Endothelial cell of umbilical vein (primary cell): ENCODE data around the gene MARK2. TPM values are rescaled to one million over a fixed set of nuclear protein-coding genes. Genes with fewer than 3 reads are reported as not detected.

Experiments used
- BruUV-seq: library from RNA; stranded (reverse); fragments of 400-500 nt; replicated peaks from 2 replicates; lab custom pipeline; 2021; lab: Mats Ljungman, UMichigan
- CTCF ChIA-PET: fragments of 300-600, 350-600 bp; sonication (Branson Sonifier 250); formaldehyde crosslinking; loops from one replicate; lab custom pipeline; 2021; ENCODE audit warnings: antibody characterized with exemption, inconsistent platforms; lab: Charles Lee
- POLR2A ChIA-PET: fragments of 300-600, 350-600 bp; sonication (Branson Sonifier 250); formaldehyde crosslinking; loops from one replicate; lab custom pipeline; 2021; ENCODE audit warnings: antibody characterized with exemption, inconsistent platforms; lab: Charles Lee
- DNase-seq: peaks from one replicate; pipeline ENCODE4 v3.0.0-alpha.2; 2011; ENCODE audit warnings: low read depth, low spot score
- FAIRE-seq: peaks from 2 replicates; lab custom pipeline; 2011; peaks lifted over from hg19 to GRCh38; lab: Jason Lieb, UNC
- H2AFZ ChIP-seq: 2 replicates; pipeline ENCODE4 v1.6.0; 2012; ENCODE audit warnings: low read depth, low read length, control low read depth, inconsistent platforms
- H3K27ac ChIP-seq: 2 replicates; pipeline ENCODE4 v1.5.1; 2011; ENCODE audit warnings: low read depth, mild to moderate bottlenecking, control low read depth, low read length, moderate library complexity; ENCODE audit not compliant: insufficient read depth
- H3K27me3 ChIP-seq, 2 experiments: 2 replicates each; pipeline versions ENCODE4 v1.6.0 to v1.6.1; 2011; ENCODE audit warnings: low read length in 2 of 2, mixed read lengths in 1 of 2; ENCODE audit not compliant: control insufficient read depth in 2 of 2, insufficient read depth in 2 of 2
- H3K36me3 ChIP-seq, 2 experiments: 2 replicates in 1 of 2; 3 replicates in 1 of 2; pipeline ENCODE4 v1.5.1; 2011; ENCODE audit warnings: low read length in 2 of 2, mild to moderate bottlenecking in 1 of 2, moderate library complexity in 1 of 2; ENCODE audit not compliant: control insufficient read depth in 2 of 2, insufficient read depth in 2 of 2; ENCODE audit errors: extremely low read depth in 1 of 2
- H3K4me1 ChIP-seq: 3 replicates; pipeline ENCODE4 v1.5.1; 2011; ENCODE audit warnings: mild to moderate bottlenecking, low read length; ENCODE audit not compliant: control insufficient read depth, insufficient read depth; ENCODE audit errors: extremely low read depth
- H3K4me2 ChIP-seq: 2 replicates; pipeline ENCODE4 v1.6.1; 2011; ENCODE audit warnings: low read length, control low read depth, mixed read lengths; ENCODE audit not compliant: insufficient read depth
- H3K4me3 ChIP-seq, 3 experiments: fragments of 200-600 bp in 1 of 3; sonication (generic), shearing (Covaris generic) in 1 of 3; replicated peaks in 1 of 3; 2 replicates each; pipeline ENCODE4 v1.5.1; 2011 to 2016; ENCODE audit warnings: control low read depth in 3 of 3, low read length in 3 of 3, mild to moderate bottlenecking in 2 of 3, inconsistent platforms in 1 of 3, low read depth in 1 of 3, moderate library complexity in 1 of 3; ENCODE audit not compliant: insufficient read depth in 1 of 3
- H3K79me2 ChIP-seq: 2 replicates; pipeline ENCODE4 v1.6.0; 2012; ENCODE audit warnings: low read length, inconsistent platforms; ENCODE audit not compliant: control insufficient read depth, insufficient read depth
- H3K9ac ChIP-seq: replicated peaks from 2 replicates; pipeline ENCODE3; 2011; ENCODE audit warnings: low read length, control low read depth; ENCODE audit not compliant: insufficient read depth; ENCODE audit errors: extremely low read depth
- H3K9me1 ChIP-seq: replicated peaks from 3 replicates; pipeline ENCODE4 v1.6.0; 2011; ENCODE audit warnings: mild to moderate bottlenecking, low read length; ENCODE audit not compliant: control insufficient read depth, insufficient read depth; ENCODE audit errors: extremely low read depth
- H3K9me3 ChIP-seq: replicated peaks from 2 replicates; pipeline ENCODE4 v1.5.1; 2012; ENCODE audit warnings: low read length, inconsistent platforms; ENCODE audit not compliant: control insufficient read depth, insufficient read depth
- H4K20me1 ChIP-seq: replicated peaks from 2 replicates; pipeline ENCODE3; 2011; ENCODE audit warnings: mild to moderate bottlenecking, low read length; ENCODE audit not compliant: control insufficient read depth, insufficient read depth; ENCODE audit errors: extremely low read depth
- EZH2 ChIP-seq: IDR thresholded peaks from 2 replicates; pipeline ENCODE4 v1.6.1; 2012; ENCODE audit warnings: borderline replicate concordance, low read depth, mild to moderate bottlenecking, moderate library complexity, low read length, inconsistent platforms; ENCODE audit not compliant: severe bottlenecking
- FOS ChIP-seq: IDR thresholded peaks from 2 replicates; pipeline ENCODE4 v1.6.1; 2011; ENCODE audit warnings: mild to moderate bottlenecking, low read length, moderate library complexity, borderline replicate concordance; ENCODE audit not compliant: insufficient read depth
- GATA2 ChIP-seq: IDR thresholded peaks from 2 replicates; pipeline ENCODE4 v1.7.0; 2011; ENCODE audit warnings: low read depth, mild to moderate bottlenecking, moderate library complexity, mixed read lengths, low read length; ENCODE audit not compliant: insufficient read length, insufficient read depth
- JUN ChIP-seq: IDR thresholded peaks from 2 replicates; pipeline ENCODE4 v1.6.1; 2011; ENCODE audit warnings: borderline replicate concordance, low read depth; ENCODE audit not compliant: insufficient read length, insufficient read depth
- MYC ChIP-seq: IDR thresholded peaks from one replicate; pipeline ENCODE4 v1.6.1; 2011; ENCODE audit warnings: mild to moderate bottlenecking, low read depth, low read length
- POLR2A ChIP-seq: IDR thresholded peaks from 2 replicates; pipeline ENCODE4 v1.6.1; 2012; ENCODE audit warnings: low read depth, mild to moderate bottlenecking, control low read depth, low read length
- POLR2AphosphoS5 ChIP-seq: IDR thresholded peaks from 2 replicates; pipeline ENCODE4 v1.6.1; 2012; ENCODE audit warnings: low read depth, mild to moderate bottlenecking, control low read depth, low read length, moderate library complexity; ENCODE audit not compliant: insufficient read depth
- dilution Hi-C: fragments of 300-500 bp; cut with MboI; formaldehyde crosslinking; loops from one replicate; pipeline ENCODE4 v1.15.0; 2019; ENCODE audit warnings: low sequenced_read_pairs; ENCODE audit not compliant: extremely low pct_ligation_motif_present
- intact Hi-C: fragments of 100-400 bp; cut with micrococcal nuclease; formaldehyde crosslinking; loops from one replicate; pipeline ENCODE4 v1.10.0; 2022
- polyA plus RNA-seq, 4 experiments: library from polyadenylated mRNA; depleted of rRNA in 3 of 4; stranded (reverse) in 3 of 4; unstranded in 1 of 4; fragments of >200 nt; gene quantifications; 2 replicates each; pipeline versions ENCODE4 v1.2.1 to v1.2.3, GENCODE V29; 2011 to 2012; ENCODE audit warnings: missing spikeins in 1 of 4
- total RNA-seq: library from RNA; stranded (reverse); gene quantifications from 2 replicates; pipeline ENCODE4 v1.2.3, GENCODE V29; 2021
- TF ChIP-seq, protein P1 (sequence below), 2 donors: IDR thresholded peaks; 1 replicate in 1 of 2; 2 replicates in 1 of 2; pipeline ENCODE4 v1.5.1; 2011; ENCODE audit warnings: low read length in 2 of 2, mild to moderate bottlenecking in 2 of 2, moderate library complexity in 2 of 2, control low read depth in 1 of 2, inconsistent platforms in 1 of 2, low read depth in 1 of 2; ENCODE audit not compliant: insufficient read depth in 1 of 2; ENCODE audit errors: extremely low read depth in 1 of 2
- TF ChIP-seq, protein P2 (sequence below): IDR thresholded peaks from 2 replicates; pipeline ENCODE4 v1.6.1; 2011; ENCODE audit not compliant: insufficient read depth, insufficient read length

MARK2 gene
- total and polyA plus RNA-seq, 2 donors (not counting 3 experiments of a cell fraction or from before 2014, with no cell fraction given) = 16.6 to 34.7 TPM

DNA sequence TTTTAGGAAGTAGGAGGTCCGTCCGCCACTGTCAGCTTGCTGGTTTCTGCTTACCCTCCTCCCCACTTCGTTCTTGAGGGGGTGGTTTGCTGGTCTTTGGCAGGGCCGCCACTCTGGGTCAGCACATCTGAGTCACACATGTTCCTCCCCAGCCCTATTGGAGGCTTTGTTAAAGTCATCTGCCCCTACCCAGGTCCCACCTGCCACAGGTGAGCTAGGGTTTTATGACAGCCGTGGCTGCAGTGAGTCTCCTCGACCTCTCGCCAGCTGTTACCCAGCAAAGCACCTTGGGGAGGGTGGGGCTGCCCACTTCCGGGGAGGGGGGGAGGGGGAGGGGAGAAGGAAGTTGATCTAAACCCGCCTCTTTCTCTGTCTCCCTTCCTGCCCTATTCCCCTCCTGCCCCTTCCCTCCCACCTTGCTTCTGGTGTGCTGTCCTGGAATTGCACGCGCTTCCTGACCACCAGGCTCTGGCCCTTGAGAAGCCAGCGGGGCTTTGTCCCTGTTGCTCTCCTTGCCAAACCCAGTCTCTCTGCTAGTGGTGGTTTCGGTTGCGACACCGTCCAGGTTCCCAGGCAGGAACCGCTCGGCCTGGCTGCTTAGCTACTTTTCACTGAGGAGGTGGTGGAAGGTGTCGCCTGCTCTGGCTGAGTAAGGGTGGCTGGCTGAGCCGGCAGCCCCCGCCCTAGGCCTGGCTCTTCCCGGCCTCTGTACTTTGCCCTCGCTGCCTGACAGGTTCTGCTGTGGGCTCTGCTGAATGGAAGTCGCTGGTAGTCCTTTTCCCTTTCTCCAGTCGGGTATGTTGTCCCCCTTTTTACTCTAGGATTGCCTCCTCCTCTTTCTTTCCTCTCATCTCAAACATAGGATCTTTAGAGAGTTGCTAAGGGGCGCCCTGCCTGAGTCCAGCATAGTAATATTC, 49.5 kb downstream of the MARK2 start:
- peaks cover 48% of the 10 kb centered on the region for H3K79me2 ChIP-seq
- FAIRE-seq (peak; percentile 8), DNase-seq (peak; percentile 20)
- H3K9ac ChIP-seq = no peak overlapping the region
- peaks cover 12% of the 10 kb centered on the region for H3K4me1 ChIP-seq
- H3K4me2 ChIP-seq = no peak overlapping the region
- CTCF ChIA-PET = interaction anchor here (1.0 to 2.9 kb wide), 5 partner anchors 16 to 57 kb away, joined by 3 to 8 read pairs (median 4); no protein-coding TSS in a partner anchor
- H3K9me1 ChIP-seq = no peaks in the 10 kb centered on the region
- no peak overlapping the region for H2AFZ ChIP-seq
- peaks cover 1 to 2% of the 10 kb centered on the region in 2 experiments for H3K36me3 ChIP-seq
- TF ChIP-seq MYC (no peak), FOS (no peak), GATA2 (no peak), POLR2A (no peak), EZH2 (no peak), POLR2AphosphoS5 (no peak), JUN (no peak)
- TF ChIP-seq, protein P1, sequence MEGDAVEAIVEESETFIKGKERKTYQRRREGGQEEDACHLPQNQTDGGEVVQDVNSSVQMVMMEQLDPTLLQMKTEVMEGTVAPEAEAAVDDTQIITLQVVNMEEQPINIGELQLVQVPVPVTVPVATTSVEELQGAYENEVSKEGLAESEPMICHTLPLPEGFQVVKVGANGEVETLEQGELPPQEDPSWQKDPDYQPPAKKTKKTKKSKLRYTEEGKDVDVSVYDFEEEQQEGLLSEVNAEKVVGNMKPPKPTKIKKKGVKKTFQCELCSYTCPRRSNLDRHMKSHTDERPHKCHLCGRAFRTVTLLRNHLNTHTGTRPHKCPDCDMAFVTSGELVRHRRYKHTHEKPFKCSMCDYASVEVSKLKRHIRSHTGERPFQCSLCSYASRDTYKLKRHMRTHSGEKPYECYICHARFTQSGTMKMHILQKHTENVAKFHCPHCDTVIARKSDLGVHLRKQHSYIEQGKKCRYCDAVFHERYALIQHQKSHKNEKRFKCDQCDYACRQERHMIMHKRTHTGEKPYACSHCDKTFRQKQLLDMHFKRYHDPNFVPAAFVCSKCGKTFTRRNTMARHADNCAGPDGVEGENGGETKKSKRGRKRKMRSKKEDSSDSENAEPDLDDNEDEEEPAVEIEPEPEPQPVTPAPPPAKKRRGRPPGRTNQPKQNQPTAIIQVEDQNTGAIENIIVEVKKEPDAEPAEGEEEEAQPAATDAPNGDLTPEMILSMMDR (IDR thresholded peaks at IDR 0.05; ENCODE audit: extremely low read depth in 1 of 2, insufficient read depth in 1 of 2, low read depth in 1 of 2, low read length in 2 of 2) = no peak
- TF ChIP-seq, protein P2, sequence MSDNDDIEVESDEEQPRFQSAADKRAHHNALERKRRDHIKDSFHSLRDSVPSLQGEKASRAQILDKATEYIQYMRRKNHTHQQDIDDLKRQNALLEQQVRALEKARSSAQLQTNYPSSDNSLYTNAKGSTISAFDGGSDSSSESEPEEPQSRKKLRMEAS = no peak
- H3K4me3 ChIP-seq = no peak overlapping the region
- H3K9me3 ChIP-seq = no peaks in the 10 kb centered on the region
- no peak overlapping the region for H3K27ac ChIP-seq
- no peaks in the 10 kb centered on the region for H3K27me3 ChIP-seq
- no TSS peak for BruUV-seq
- POLR2A ChIA-PET = interaction anchor here (0.7 to 1.1 kb wide), 2 partner anchors 28 to 47 kb away, joined by 3 read pairs; partner anchors contain the start of gene RCOR2
- dilution Hi-C loops = no loop called here
- H4K20me1 ChIP-seq = no peaks in the 10 kb centered on the region
- intact Hi-C loops = no loop called here
